Fibroblast of lung (primary cell): Measurements from ENCODE around the gene SLC34A1. TPM values are rescaled to one million over a fixed set of nuclear protein-coding genes. Genes with fewer than 3 reads are reported as not detected.

Source experiments
- DNase-seq, 2 donors: peaks; one replicate each; pipeline versions ENCODE4 v3.0.0 to v3.0.0-alpha.2; 2010; ENCODE audit warnings: low read depth in 2 of 2
- H2AFZ ChIP-seq: 2 replicates; pipeline ENCODE4 v1.5.1; 2012; ENCODE audit warnings: low read length, control low read depth, inconsistent platforms
- H3K27ac ChIP-seq: 2 replicates; pipeline ENCODE4 v1.5.1; 2011; ENCODE audit warnings: low read length, control low read depth; ENCODE audit not compliant: insufficient read depth
- H3K27me3 ChIP-seq: 2 replicates; pipeline ENCODE4 v1.5.1; 2011; ENCODE audit warnings: mild to moderate bottlenecking, low read length; ENCODE audit not compliant: control insufficient read depth, insufficient read depth
- H3K36me3 ChIP-seq: 2 replicates; pipeline ENCODE4 v1.5.1; 2011; ENCODE audit warnings: low read length; ENCODE audit not compliant: control insufficient read depth, insufficient read depth
- H3K4me1 ChIP-seq: 2 replicates; pipeline ENCODE4 v1.5.1; 2011; ENCODE audit warnings: low read length; ENCODE audit not compliant: control insufficient read depth, insufficient read depth; ENCODE audit errors: extremely low read depth
- H3K4me2 ChIP-seq: 2 replicates; pipeline ENCODE4 v1.5.1; 2011; ENCODE audit warnings: low read length, control low read depth; ENCODE audit not compliant: insufficient read depth; ENCODE audit errors: extremely low read depth
- H3K4me3 ChIP-seq, 4 experiments: fragments of 200-600 bp in 1 of 4; sonication (generic) in 1 of 4; replicated peaks in 1 of 4; 2 replicates each; pipeline ENCODE4 v1.5.1; 2011 to 2016; ENCODE audit warnings: low read length in 4 of 4, low read depth in 3 of 4, mild to moderate bottlenecking in 3 of 4, control low read depth in 2 of 4, inconsistent platforms in 1 of 4, mixed read lengths in 1 of 4; ENCODE audit not compliant: insufficient read depth in 1 of 4; ENCODE audit errors: control extremely low read depth in 1 of 4
- H3K79me2 ChIP-seq: 2 replicates; pipeline ENCODE4 v1.5.1; 2012; ENCODE audit warnings: mild to moderate bottlenecking, low read length, inconsistent platforms; ENCODE audit not compliant: control insufficient read depth, insufficient read depth
- H3K9ac ChIP-seq: 2 replicates; pipeline ENCODE4 v1.5.1; 2011; ENCODE audit warnings: mild to moderate bottlenecking, low read length, control low read depth; ENCODE audit not compliant: insufficient read depth
- H3K9me3 ChIP-seq: 2 replicates; pipeline ENCODE4 v1.5.1; 2012; ENCODE audit warnings: low read depth, low read length; ENCODE audit not compliant: control insufficient read depth, insufficient read depth
- H4K20me1 ChIP-seq: 2 replicates; pipeline ENCODE4 v1.5.1; 2011; ENCODE audit warnings: low read length; ENCODE audit not compliant: control insufficient read depth, insufficient read depth; ENCODE audit errors: extremely low read depth
- CTCF ChIP-seq, 2 donors: IDR thresholded peaks in 1 of 2; conservative IDR thresholded peaks in 1 of 2; 1 replicate in 1 of 2; 2 replicates in 1 of 2; pipeline ENCODE4 v1.5.1; 2011 to 2012; ENCODE audit warnings: low read length in 2 of 2, control low read depth in 1 of 2, inconsistent platforms in 1 of 2, low read depth in 1 of 2, mild to moderate bottlenecking in 1 of 2
- EZH2 ChIP-seq: IDR thresholded peaks from 2 replicates; pipeline ENCODE4 v1.5.1; 2012; ENCODE audit warnings: low read length, control low read depth, mild to moderate bottlenecking; ENCODE audit errors: missing control alignments
- polyA plus RNA-seq, 2 donors: library from polyadenylated mRNA; depleted of rRNA in 1 of 2; stranded (reverse) in 1 of 2; unstranded in 1 of 2; fragments of >200 nt; gene quantifications; 2 replicates each; pipeline ENCODE4 v1.2.1, GENCODE V29; 2011 to 2012; ENCODE audit warnings: missing spikeins in 1 of 2
- total RNA-seq: library from RNA; depleted of rRNA; stranded (reverse); fragments of >200 nt; gene quantifications from 2 replicates; pipeline ENCODE4 v1.2.1, GENCODE V29; 2014

Gene SLC34A1
- total and polyA plus RNA-seq, 2 donors (not counting 1 experiment from before 2014, with no cell fraction given): not detected

DNA sequence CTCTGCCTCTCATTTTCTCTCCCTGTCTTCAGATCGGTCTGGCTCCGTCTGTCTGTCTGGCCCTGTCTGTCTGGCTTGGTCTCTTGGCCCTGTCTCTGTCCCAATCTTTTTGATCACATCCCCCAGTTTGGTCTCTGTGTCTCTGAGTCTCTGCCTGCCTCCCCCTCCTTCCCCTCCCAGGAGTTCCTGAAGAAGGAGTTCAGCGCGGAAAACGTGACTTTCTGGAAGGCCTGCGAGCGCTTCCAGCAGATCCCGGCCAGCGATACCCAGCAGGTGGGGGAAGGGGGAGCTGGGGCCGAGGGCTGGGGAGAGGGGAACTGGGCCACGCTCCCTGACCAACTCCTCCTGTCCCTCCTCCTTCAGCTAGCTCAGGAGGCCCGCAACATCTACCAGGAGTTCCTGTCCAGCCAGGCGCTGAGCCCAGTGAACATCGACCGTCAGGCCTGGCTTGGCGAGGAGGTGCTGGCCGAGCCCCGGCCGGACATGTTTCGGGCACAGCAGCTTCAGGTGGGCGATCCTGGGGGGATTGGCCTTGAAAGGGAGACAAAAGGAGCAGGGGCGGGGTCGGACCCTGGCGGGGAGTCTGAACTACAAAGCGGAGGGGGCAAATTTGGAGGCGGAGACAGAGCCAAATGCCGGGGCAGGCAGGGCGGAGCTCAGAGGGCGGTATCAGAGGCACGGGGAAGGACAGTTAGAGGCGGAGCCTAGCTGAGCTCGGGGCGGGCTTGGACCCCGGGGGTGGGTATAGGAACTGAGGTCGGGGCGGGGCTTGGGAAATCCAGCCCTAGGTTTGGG, 17.5 kb upstream of the SLC34A1 start:
- peak overlapping the region; percentile 32 to 54 (median 48) for H3K4me3 ChIP-seq
- peak overlapping the region; percentile 69 for H3K9ac ChIP-seq
- peaks cover 5% of the 10 kb centered on the region for H3K4me1 ChIP-seq
- peaks cover 2% of the 10 kb centered on the region for H3K27me3 ChIP-seq
- H4K20me1 ChIP-seq: no peaks in the 10 kb centered on the region
- no peaks in the 10 kb centered on the region for H3K79me2 ChIP-seq
- peak overlapping the region; percentile 75 for H3K27ac ChIP-seq
- H3K4me2 ChIP-seq: peak overlapping the region; percentile 39
- TF ChIP-seq CTCF (conservative IDR thresholded peaks at IDR 0.05 in 1 of 2, IDR thresholded peaks at IDR 0.05 in 1 of 2; ENCODE audit: low read depth in 1 of 2, low read length in 2 of 2) (no peak), EZH2 (no peak)
- H2AFZ ChIP-seq: peak overlapping the region; percentile 84
- H3K36me3 ChIP-seq: no peaks in the 10 kb centered on the region
- no peaks in the 10 kb centered on the region for H3K9me3 ChIP-seq
- DNase-seq: peak; percentile 73 to 75

DNA sequence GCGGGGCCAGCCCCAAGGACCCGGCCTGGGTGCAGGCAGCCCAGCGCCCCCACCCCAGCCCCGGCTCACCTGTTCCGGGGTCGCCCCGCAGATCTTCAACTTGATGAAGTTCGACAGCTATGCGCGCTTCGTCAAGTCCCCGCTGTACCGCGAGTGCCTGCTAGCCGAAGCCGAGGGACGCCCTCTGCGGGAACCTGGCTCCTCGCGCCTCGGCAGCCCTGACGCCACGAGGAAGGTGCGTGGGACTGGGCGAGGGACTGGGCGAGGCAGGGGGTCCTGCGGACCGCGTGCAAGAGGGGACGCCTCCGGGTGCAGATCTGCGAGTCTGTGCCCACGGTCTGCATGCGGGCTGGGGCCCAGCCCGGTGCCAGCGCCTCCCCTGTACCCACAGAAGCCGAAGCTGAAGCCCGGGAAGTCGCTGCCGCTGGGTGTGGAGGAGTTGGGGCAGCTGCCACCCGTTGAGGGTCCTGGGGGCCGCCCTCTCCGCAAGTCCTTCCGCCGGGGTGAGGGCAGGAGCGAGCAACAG, 16.8 kb upstream of the SLC34A1 start:
- Histone ChIP-seq H3K27me3 (no peaks in the 10 kb centered on the region), H3K4me2 (peak overlapping the region; percentile 80), H3K4me1 (peaks cover 5% of the 10 kb centered on the region), H3K4me3 (peak overlapping the region; percentile 17 to 54 (median 48)), H3K27ac (no peak overlapping the region), H3K9ac (peak overlapping the region; percentile 2), H3K9me3 (no peaks in the 10 kb centered on the region), H3K79me2 (no peaks in the 10 kb centered on the region), H3K36me3 (no peaks in the 10 kb centered on the region), H4K20me1 (no peaks in the 10 kb centered on the region), H2AFZ (peak overlapping the region; percentile 86)
- no peak for DNase-seq
- no peak for TF ChIP-seq EZH2
- peak in 1 of 2 donors; percentile 10 for TF ChIP-seq CTCF (conservative IDR thresholded peaks at IDR 0.05 in 1 of 2, IDR thresholded peaks at IDR 0.05 in 1 of 2; ENCODE audit: low read depth in 1 of 2, low read length in 2 of 2)

GRCh38 chr5:177367981-177368868, 16.0 kb upstream of the SLC34A1 start:
- TF ChIP-seq CTCF (conservative IDR thresholded peaks at IDR 0.05 in 1 of 2, IDR thresholded peaks at IDR 0.05 in 1 of 2; ENCODE audit: low read depth in 1 of 2, low read length in 2 of 2) (no peak), EZH2 (no peak)
- DNase-seq: no peak
- H3K9ac ChIP-seq: no peak overlapping the region
- peak overlapping the region in 1 of 4 experiments; percentile 53 for H3K4me3 ChIP-seq
- H2AFZ ChIP-seq: no peak overlapping the region
- H3K79me2 ChIP-seq: no peaks in the 10 kb centered on the region
- peak overlapping the region; percentile 80 for H3K4me2 ChIP-seq
- no peaks in the 10 kb centered on the region for H4K20me1 ChIP-seq
- H3K27ac ChIP-seq: no peak overlapping the region
- peaks cover 5% of the 10 kb centered on the region for H3K4me1 ChIP-seq
- H3K9me3 ChIP-seq: no peaks in the 10 kb centered on the region
- H3K36me3 ChIP-seq: no peaks in the 10 kb centered on the region
- no peaks in the 10 kb centered on the region for H3K27me3 ChIP-seq
